Mucosa of gallbladder (tissue), 1 donor: ENCODE data around the gene HEG1. TPM values are rescaled to one million over a fixed set of nuclear protein-coding genes. Genes with fewer than 3 reads are reported as not detected.
"Not testable (repeated sequence)": the region's sequence is repeated elsewhere in the genome, so short reads cannot be mapped to it uniquely, and the experiment has no call there.

Experiments used
- DNase-seq: peaks from one replicate; pipeline ENCODE4 v3.0.0-alpha.2; 2020; ENCODE audit warnings: low spot score
- total RNA-seq: library from RNA; stranded (reverse); gene quantifications from one replicate; pipeline ENCODE4 v1.2.1, GENCODE V29; 2021
- donor health status: DM: no; HTN: no; CAD: no.

The HEG1 gene
- total RNA-seq, 1 donor from 2014 or later, result 47.6 TPM

DNA sequence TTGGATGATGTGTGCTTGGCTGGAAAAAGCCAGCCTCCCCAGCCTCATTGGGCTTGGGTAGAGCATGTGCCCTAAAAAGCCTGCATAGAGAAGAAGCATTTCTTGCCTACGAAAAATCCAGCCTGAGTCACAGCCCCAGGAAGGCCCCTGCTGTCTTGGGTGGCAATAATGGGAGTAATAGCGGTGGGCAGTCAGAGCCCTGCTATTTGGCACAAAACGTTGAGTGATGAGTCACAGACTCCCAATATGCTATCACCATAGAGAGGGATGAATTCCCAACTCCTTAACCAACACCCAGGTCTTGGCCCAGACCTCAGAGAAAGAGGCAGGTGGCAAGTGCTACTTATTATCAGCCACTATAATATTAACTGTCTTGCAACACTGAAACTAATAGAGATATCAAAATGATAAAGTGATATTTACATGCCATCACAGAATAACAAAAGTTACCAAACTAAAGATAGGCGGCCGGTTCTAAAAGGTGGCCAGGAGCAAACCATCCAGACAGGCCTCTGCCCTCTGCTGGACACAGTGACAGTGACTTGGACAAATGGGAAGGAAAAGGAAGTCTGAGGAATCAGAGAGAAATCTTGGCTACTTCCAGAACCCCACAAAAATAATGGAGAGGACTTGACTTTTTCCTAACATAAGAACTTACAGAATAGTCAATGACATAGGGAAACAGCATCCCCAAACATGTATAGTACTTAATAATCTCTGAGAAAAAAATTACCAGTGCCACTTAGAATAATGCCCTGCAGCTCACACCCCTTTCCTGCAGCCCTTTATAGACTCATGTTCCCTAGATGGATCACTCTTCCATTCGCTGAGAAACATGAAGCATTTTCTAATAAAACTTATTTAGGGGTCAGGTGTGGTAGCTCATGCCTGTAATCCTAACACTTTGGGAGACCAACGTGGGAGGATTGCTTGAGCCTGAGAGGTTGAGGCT lies 69.3 kb downstream of the HEG1 start:
- peak; percentile 30 for DNase-seq

GRCh38 chr3:124985349-124985748 lies 70.4 kb downstream of the HEG1 start:
- DNase-seq, result no peak

GRCh38 chr3:124984754-124985153 lies 71.0 kb downstream of the HEG1 start:
- DNase-seq, result no peak

DNA sequence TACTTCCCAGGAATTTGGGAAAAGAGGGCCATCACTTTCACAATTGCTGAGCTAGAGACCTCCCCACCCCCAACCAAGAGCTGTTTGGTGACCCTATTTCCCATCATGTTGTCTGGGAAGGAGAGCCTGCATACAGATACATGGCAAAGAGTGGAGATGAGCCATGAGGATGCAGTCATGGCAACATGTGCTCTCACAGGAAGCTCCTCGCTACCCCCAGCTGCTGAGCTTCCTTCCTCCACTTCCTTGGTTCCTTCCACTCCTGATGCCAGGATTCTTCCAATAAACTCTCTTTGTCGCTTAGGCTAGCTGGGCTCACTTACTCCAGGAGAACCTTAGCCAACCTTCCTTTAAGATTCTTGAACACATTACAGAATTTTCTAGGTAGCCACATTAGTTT lies 72.9 kb downstream of the HEG1 start:
- DNase-seq, result no peak

- no peak for DNase-seq
Observed at GRCh38 chr3:124981472-124981871, 74.3 kb downstream of the HEG1 start.

DNA sequence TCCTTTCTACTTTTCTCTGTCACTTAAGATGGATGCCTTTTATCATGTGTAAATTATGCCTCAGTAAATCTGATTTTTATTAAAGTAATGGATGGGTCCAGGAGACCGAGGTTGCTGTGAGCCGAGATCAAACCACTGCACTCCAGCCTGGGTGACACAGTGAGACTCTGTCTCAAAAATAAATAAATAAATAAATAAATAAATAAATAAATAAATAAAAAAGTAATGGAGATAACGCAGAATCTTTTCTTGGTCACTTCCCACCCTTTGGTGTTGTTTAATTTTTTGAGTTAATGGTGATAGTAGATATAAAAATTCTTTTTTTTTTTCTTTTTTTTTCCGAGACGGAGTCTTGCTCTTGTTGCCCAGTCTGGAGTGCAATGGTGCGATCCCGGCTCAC lies 77.2 kb downstream of the HEG1 start:
- DNase-seq, result no peak

DNA sequence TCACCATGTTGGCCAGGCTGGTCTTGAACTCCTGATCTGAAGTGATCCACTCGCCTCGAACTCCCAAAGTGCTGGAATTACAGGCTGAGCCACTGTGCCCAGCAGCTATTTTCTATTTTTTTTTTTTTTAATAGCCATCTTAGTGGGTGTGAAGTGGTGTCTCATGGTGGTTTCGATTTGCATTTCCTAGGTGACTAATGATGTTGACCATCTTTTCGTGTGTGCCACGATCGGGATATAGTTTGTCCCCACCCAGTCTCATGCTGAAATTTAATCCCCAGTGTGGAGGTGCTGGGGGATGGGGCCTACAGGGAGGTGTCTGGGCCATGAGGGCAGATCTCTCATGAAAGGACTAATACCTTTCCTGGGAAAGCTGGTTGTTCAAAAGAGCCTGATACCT lies 79.4 kb downstream of the HEG1 start:
- no peak for DNase-seq

DNA sequence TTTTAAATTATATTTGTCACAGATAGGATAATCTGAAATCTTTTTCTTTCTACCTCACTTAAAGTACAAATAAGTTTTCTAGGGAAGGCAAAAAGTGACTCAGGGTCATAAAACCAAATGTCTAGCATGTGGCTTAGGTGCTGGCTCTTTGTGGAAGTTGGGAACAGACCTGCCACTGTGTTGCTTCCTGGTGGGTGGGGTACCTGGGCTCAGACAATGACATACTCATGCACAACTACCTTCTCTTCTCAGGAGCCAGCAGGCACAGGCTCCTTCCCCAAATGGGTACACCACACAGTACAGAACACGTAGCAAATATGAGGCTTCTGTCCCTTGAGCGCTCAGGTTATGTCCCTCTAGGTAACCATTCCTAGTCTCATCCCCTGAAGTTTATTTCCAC lies 81.1 kb downstream of the HEG1 start:
- no peak for DNase-seq

GRCh38 chr3:124973290-124973689 lies 82.5 kb downstream of the HEG1 start:
- DNase-seq, result no peak

DNA sequence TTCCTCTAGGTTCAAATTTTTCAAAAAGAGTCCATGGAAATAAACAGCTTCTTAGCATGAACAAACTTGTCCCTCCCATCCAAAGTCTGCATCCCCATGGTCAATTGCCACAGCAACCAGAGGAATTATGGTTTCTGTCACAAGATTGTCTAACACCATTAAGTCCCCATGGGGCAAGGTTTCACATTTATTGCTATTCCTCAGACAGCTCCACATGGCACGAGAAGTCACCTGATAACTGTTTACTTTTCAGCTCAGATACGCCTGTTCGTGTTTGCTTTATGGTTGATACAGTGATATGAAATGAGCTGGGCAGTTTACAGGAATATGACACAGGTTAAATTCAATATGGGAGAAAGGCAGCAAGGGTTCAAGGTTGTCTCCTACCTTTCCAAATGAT lies 83.3 kb downstream of the HEG1 start:
- peak; percentile 75 for DNase-seq

- peak; percentile 51 for DNase-seq
Observed at GRCh38 chr3:124969963-124970722, 85.7 kb downstream of the HEG1 start.

DNA sequence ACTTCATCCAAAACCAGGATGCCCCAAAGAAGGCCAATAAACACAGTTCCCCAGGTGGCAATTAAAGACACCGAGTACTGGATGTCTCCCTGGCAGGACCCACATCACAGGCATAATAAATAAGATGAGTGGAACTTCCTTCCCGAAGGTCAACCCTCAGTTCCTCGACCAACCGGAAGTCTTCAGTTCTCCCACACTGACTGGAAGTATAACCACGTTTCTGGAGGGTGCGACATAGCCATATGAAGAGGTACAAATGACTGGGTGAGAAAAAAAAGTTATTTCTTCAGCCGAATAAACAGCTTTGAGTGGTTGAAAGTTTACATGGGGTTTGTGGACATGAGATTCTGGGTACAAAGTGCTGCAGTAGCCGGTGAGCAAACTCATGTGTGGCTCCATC lies 86.6 kb downstream of the HEG1 start:
- no peak for DNase-seq

- no peak for DNase-seq
Observed at GRCh38 chr3:124967964-124968363, 87.8 kb downstream of the HEG1 start.

GRCh38 chr3:124966521-124967445 lies 89.0 kb downstream of the HEG1 start:
- DNase-seq, result no peak

DNA sequence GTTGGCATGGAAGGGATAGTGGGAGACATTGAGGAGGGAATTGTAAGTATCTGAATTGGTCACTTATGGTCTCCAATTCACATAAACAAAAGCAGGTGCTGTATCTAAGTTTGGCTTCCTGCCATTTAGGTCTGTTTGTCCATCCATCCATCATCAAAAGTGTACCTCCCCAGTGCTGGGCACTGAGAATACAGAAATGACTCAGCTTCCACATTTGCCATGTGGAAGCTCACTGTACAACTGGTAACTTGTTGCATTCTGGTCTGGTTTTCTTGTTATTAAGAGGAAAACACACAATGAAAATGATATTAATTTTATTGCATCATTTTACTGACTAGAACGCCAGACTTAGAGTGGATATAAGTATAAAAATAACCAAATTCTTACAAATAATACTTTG lies 90.4 kb downstream of the HEG1 start:
- DNase-seq, result no peak

DNA sequence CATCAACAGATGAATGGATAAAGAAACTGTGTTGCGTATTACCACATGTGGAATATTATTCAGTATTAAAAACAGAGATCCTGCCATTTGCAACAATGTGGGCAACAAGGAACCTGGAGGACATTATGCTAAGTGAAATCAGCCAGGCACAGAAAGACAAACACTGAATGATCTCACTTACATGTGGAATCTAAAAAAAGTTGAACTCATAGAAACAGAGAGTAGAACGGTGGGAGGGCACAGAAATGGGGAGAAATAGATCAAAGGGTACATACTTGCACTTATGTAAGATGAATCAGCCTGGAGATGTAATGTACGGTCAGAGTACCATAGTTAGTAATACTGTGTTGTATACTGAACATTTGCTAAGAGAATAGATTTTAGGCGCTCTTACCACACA lies 91.4 kb downstream of the HEG1 start:
- DNase-seq, result no peak

GRCh38 chr3:124963755-124964154 lies 92.0 kb downstream of the HEG1 start:
- peak; percentile 73 for DNase-seq

DNA sequence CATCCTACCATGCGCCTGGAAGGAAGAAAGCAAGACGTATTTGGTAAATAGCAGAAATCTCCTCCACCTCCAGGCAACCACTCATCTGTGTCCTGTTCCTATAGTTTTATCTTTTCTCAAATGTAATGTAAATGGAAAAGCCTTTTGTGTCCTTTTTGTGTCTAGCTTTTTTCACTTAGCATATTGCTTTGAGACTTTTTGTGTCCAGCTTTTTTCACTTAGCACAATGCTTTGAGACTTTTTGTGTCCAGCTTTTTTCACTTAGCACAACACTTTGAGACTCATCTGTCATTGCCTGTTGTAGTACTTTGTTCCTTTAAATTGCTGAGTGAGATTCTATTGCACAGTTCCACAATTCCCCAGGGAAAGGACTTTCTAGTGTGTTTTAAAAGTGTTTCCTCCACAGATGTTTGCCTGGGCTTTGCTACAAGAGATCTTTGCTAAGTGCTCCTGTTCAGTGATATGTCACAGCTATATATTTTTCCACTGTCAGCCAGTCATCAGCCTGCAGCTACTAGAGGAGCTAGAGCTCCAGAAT lies 93.3 kb downstream of the HEG1 start:
- no peak for DNase-seq

GRCh38 chr3:124960698-124961097 lies 95.1 kb downstream of the HEG1 start:
- no peak for DNase-seq

DNA sequence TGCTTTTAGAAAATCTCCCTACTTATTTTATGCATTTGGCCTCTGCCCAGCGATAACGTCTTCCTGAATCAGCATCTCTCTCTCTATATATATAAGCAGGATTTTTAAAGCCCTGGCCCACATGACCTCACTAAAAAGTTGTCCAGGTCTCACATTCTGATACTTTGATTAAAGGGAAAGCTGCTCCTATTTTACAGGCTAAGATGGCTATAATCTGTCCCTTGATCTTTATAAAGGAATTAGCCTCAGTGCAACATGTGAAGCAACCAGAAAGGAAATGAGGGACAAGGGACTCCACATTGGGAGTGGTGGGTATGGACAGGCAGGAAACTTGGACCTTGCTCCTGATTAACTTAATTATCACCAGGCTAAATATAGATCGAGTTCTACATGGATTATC lies 95.7 kb downstream of the HEG1 start:
- DNase-seq, result no peak

GRCh38 chr3:124957951-124958350 lies 97.8 kb downstream of the HEG1 start:
- DNase-seq, result not testable (repeated sequence)
